Body of pancreas (tissue), 4 donors: ENCODE measurements around the gene TMEM127.

ENCODE experiments used
- POLR2A ChIP-seq, 3 donors: fragments of 450-650 bp; IDR thresholded peaks; one replicate each; pipeline ENCODE4 v1.6.1; 2016; ENCODE audit warnings: antibody characterized with exemption in 3 of 3, mild to moderate bottlenecking in 2 of 3
- TF ChIP-seq, protein P1 (sequence below), 7 experiments: fragments of 450-650 bp in 4 of 7; fragments of 200-600 bp in 3 of 7; sonication (generic) in 3 of 7; IDR thresholded peaks; one replicate each; pipeline ENCODE4 v1.5.1; 2016 to 2019; ENCODE audit warnings: antibody characterized with exemption in 7 of 7

DNA sequence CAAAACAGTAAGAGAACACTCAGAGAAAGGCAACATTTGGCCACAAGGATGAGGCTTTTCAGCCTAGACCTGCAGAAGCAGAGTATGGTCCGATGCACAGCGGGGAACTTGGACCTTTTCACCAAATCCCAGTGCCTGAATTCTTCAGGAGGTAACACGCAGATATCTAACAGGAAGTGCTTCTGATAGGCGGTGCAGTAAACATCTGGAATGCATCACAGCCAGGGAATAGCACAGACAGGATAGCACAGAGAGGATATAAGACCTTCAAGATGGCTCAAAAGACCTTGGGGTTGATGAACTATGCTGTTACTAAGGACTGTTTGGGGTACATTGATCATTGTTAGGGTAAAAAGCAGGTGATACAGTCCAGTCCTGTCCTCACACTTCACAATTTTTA lies 1.7 kb downstream of the TMEM127 start:
- TF ChIP-seq, protein P1, sequence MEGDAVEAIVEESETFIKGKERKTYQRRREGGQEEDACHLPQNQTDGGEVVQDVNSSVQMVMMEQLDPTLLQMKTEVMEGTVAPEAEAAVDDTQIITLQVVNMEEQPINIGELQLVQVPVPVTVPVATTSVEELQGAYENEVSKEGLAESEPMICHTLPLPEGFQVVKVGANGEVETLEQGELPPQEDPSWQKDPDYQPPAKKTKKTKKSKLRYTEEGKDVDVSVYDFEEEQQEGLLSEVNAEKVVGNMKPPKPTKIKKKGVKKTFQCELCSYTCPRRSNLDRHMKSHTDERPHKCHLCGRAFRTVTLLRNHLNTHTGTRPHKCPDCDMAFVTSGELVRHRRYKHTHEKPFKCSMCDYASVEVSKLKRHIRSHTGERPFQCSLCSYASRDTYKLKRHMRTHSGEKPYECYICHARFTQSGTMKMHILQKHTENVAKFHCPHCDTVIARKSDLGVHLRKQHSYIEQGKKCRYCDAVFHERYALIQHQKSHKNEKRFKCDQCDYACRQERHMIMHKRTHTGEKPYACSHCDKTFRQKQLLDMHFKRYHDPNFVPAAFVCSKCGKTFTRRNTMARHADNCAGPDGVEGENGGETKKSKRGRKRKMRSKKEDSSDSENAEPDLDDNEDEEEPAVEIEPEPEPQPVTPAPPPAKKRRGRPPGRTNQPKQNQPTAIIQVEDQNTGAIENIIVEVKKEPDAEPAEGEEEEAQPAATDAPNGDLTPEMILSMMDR (IDR thresholded peaks at IDR 0.05) = no peak
- no peak for TF ChIP-seq POLR2A (IDR thresholded peaks at IDR 0.05)
